Chondrocyte (in vitro differentiated cells): ENCODE measurements around the gene ATP9A. TPM values are rescaled to one million over a fixed set of nuclear protein-coding genes. Genes with fewer than 3 reads are reported as not detected.

Experiments used
- DNase-seq: peaks from one replicate; pipeline ENCODE4 v3.0.0; 2021; ENCODE audit warnings: mixed read lengths, low spot score
- H3K27ac Mint-ChIP-seq: one replicate; pipeline ENCODE4 v1.8.0; 2021; ENCODE audit warnings: mild to moderate bottlenecking, moderate library complexity, mixed read lengths; ENCODE audit not compliant: unreplicated experiment
- H3K27me3 Mint-ChIP-seq: 2 replicates; pipeline ENCODE4 v1.8.0; 2021; ENCODE audit warnings: low read depth, mixed read lengths
- H3K36me3 Mint-ChIP-seq: 2 replicates; pipeline ENCODE4 v1.8.0; 2021; ENCODE audit warnings: low read depth, mixed read lengths
- H3K4me1 Mint-ChIP-seq: 2 replicates; pipeline ENCODE4 v1.8.0; 2021; ENCODE audit warnings: low read depth, mild to moderate bottlenecking, mixed read lengths
- H3K4me3 Mint-ChIP-seq: one replicate; pipeline ENCODE4 v1.8.0; 2021; ENCODE audit warnings: mild to moderate bottlenecking, moderate library complexity, mixed read lengths; ENCODE audit not compliant: unreplicated experiment
- H3K9me3 Mint-ChIP-seq: 2 replicates; pipeline ENCODE4 v1.8.0; 2021; ENCODE audit warnings: low read depth, mixed read lengths
- CTCF ChIP-seq: fragments of 200-600 bp; sonication (generic); IDR thresholded peaks from 2 replicates; pipeline ENCODE4 v1.5.0; 2021; ENCODE audit warnings: antibody characterized with exemption, mild to moderate bottlenecking, moderate library complexity
- total RNA-seq: library from RNA; stranded (reverse); gene quantifications from 3 replicates; pipeline ENCODE4 v1.2.1, GENCODE V29; 2021

The ATP9A gene
- total RNA-seq, 1 donor from 2014 or later, result 43.1 TPM

GRCh38 chr20:51600016-51600420 is 168.2 kb downstream of the ATP9A start:
- H3K27ac Mint-ChIP-seq, result no peak overlapping the region
- H3K4me3 Mint-ChIP-seq, result no peak overlapping the region
- no peak for TF ChIP-seq CTCF
- peaks cover 33% of the 10 kb centered on the region for H3K36me3 Mint-ChIP-seq
- no peak for DNase-seq
- peaks cover 2% of the 10 kb centered on the region for H3K4me1 Mint-ChIP-seq
- H3K9me3 Mint-ChIP-seq, result no peaks in the 10 kb centered on the region
- H3K27me3 Mint-ChIP-seq, result no peaks in the 10 kb centered on the region

GRCh38 chr20:51598556-51598955 is 169.6 kb downstream of the ATP9A start:
- H3K36me3 Mint-ChIP-seq, result peaks cover 23% of the 10 kb centered on the region
- H3K4me1 Mint-ChIP-seq, result peaks cover 10% of the 10 kb centered on the region
- no peak for DNase-seq
- H3K27me3 Mint-ChIP-seq, result no peaks in the 10 kb centered on the region
- no peak overlapping the region for H3K4me3 Mint-ChIP-seq
- TF ChIP-seq CTCF, result no peak
- no peak overlapping the region for H3K27ac Mint-ChIP-seq
- H3K9me3 Mint-ChIP-seq, result no peaks in the 10 kb centered on the region

- DNase-seq, result no peak
- H3K4me1 Mint-ChIP-seq, result peaks cover 10% of the 10 kb centered on the region
- H3K27me3 Mint-ChIP-seq, result no peaks in the 10 kb centered on the region
- no peaks in the 10 kb centered on the region for H3K9me3 Mint-ChIP-seq
- peaks cover 23% of the 10 kb centered on the region for H3K36me3 Mint-ChIP-seq
- no peak overlapping the region for H3K4me3 Mint-ChIP-seq
- no peak overlapping the region for H3K27ac Mint-ChIP-seq
- TF ChIP-seq CTCF, result no peak
Measured at GRCh38 chr20:51597389-51598231, 170.6 kb downstream of the ATP9A start.

- no peak overlapping the region for H3K27ac Mint-ChIP-seq
- DNase-seq, result no peak
- peaks cover 10% of the 10 kb centered on the region for H3K4me1 Mint-ChIP-seq
- H3K9me3 Mint-ChIP-seq, result no peaks in the 10 kb centered on the region
- no peaks in the 10 kb centered on the region for H3K27me3 Mint-ChIP-seq
- H3K4me3 Mint-ChIP-seq, result no peak overlapping the region
- no peak for TF ChIP-seq CTCF
- peaks cover 23% of the 10 kb centered on the region for H3K36me3 Mint-ChIP-seq
Measured at GRCh38 chr20:51596668-51597388, 171.4 kb downstream of the ATP9A start.

GRCh38 chr20:51595744-51596143 is 172.4 kb downstream of the ATP9A start:
- H3K4me1 Mint-ChIP-seq, result peaks cover 10% of the 10 kb centered on the region
- no peak overlapping the region for H3K27ac Mint-ChIP-seq
- DNase-seq, result no peak
- no peak for TF ChIP-seq CTCF
- no peak overlapping the region for H3K4me3 Mint-ChIP-seq
- no peaks in the 10 kb centered on the region for H3K27me3 Mint-ChIP-seq
- H3K36me3 Mint-ChIP-seq, result peaks cover 16% of the 10 kb centered on the region
- no peaks in the 10 kb centered on the region for H3K9me3 Mint-ChIP-seq
